HCT116 (cell line): ENCODE results near the gene RASSF3. TPM values are rescaled to one million over a fixed set of nuclear protein-coding genes. Genes with fewer than 3 reads are reported as not detected.
A peak's percentile ranks its signal among the peaks of the same experiment; 100 is the strongest.

Source experiments
- ATAC-seq: fragments of 200-7000 bp; cut with Tn5 transposase; 2 replicates; pipeline ENCODE4 v1.9.1; 2020; ENCODE audit warnings: mild to moderate bottlenecking, moderate library complexity
- BruUV-seq: library from RNA; stranded (reverse); fragments of 400-500 nt; replicated peaks from 2 replicates; lab custom pipeline; 2021; lab: Mats Ljungman, UMichigan
- CTCF ChIA-PET: fragments of 300-600 bp; sonication (Branson Sonifier 250); formaldehyde crosslinking; loops from one replicate; lab custom pipeline; 2021; ENCODE audit warnings: antibody characterized with exemption; lab: Charles Lee
- POLR2A ChIA-PET: fragments of 300-600, 350-600 bp; sonication (Branson Sonifier 250); formaldehyde crosslinking; loops from one replicate; lab custom pipeline; 2021; ENCODE audit warnings: antibody characterized with exemption; lab: Charles Lee
- RAD21 ChIA-PET, 2 experiments: fragments of 300-600 bp; sonication (Branson Sonifier 250); formaldehyde crosslinking; loops; one replicate each; lab custom pipeline; 2023; ENCODE audit warnings: low total read pairs in 2 of 2; ENCODE audit not compliant: uncharacterized antibody in 2 of 2, unreplicated experiment in 2 of 2, low non-redundant PET in 1 of 2; lab: Charles Lee
- DNase-seq: peaks from one replicate; pipeline ENCODE4 v3.0.0-alpha.2; 2010; ENCODE audit warnings: low read depth, low spot score
- H2AFZ ChIP-seq: fragments of 200-600 bp; shearing (Covaris generic), sonication (generic); 2 replicates; pipeline ENCODE4 v1.6.1; 2017; ENCODE audit warnings: low read depth, mixed run types, mixed read lengths, antibody characterized with exemption, low read length; ENCODE audit not compliant: poor library complexity, severe bottlenecking
- H3K27ac ChIP-seq: 2 replicates; pipeline ENCODE4 v1.5.1; 2012; ENCODE audit warnings: low read depth, low read length
- H3K27me3 ChIP-seq: fragments of 200-600 bp; sonication (generic); 2 replicates; pipeline ENCODE4 v1.6.1; 2016; ENCODE audit warnings: mixed run types, low read length, mixed read lengths; ENCODE audit not compliant: insufficient read depth
- H3K36me3 ChIP-seq, 2 experiments: fragments of 200-500 bp in 1 of 2; fragments of 200-600 bp in 1 of 2; sonication (Bioruptor generic) in 1 of 2; sonication (generic) in 1 of 2; 2 replicates each; pipeline versions ENCODE4 v1.5.1 to v1.6.1; 2014 to 2016; ENCODE audit warnings: low read length in 2 of 2, inconsistent platforms in 1 of 2, mixed read lengths in 1 of 2, mixed run types in 1 of 2; ENCODE audit not compliant: insufficient read depth in 2 of 2, control insufficient read depth in 1 of 2
- H3K4me1 ChIP-seq, 2 experiments: fragments of 200-600 bp in 1 of 2; sonication (generic) in 1 of 2; 2 replicates each; pipeline versions ENCODE4 v1.5.1 to v1.6.1; 2012 to 2017; ENCODE audit warnings: low read length in 2 of 2, inconsistent platforms in 1 of 2, mild to moderate bottlenecking in 1 of 2, mixed read lengths in 1 of 2, mixed run types in 1 of 2, moderate library complexity in 1 of 2; ENCODE audit not compliant: insufficient read depth in 2 of 2, control insufficient read depth in 1 of 2
- H3K4me2 ChIP-seq: fragments of 200-600 bp; sonication (generic); 2 replicates; pipeline ENCODE4 v1.6.1; 2017; ENCODE audit warnings: mixed run types, low read length, mixed read lengths
- H3K4me3 ChIP-seq, 2 experiments: fragments of 200-600 bp in 1 of 2; sonication (generic) in 1 of 2; replicated peaks in 1 of 2; 2 replicates each; pipeline ENCODE4 v1.5.1; 2011 to 2016; ENCODE audit warnings: low read length in 2 of 2, control low read depth in 1 of 2, low read depth in 1 of 2, mild to moderate bottlenecking in 1 of 2, mixed read lengths in 1 of 2, mixed run types in 1 of 2
- H3K79me2 ChIP-seq: fragments of 200-600 bp; sonication (generic); 2 replicates; pipeline ENCODE4 v1.6.1; 2017; ENCODE audit warnings: mild to moderate bottlenecking, mixed run types, low read length, moderate library complexity, mixed read lengths; ENCODE audit not compliant: insufficient read depth
- H3K9ac ChIP-seq: fragments of 200-600 bp; sonication (generic); 2 replicates; pipeline ENCODE4 v1.6.1; 2016; ENCODE audit warnings: low read length, mixed read lengths
- H3K9me2 ChIP-seq: fragments of 200-600 bp; sonication (generic), shearing (Covaris generic); 2 replicates; pipeline ENCODE4 v1.6.1; 2017; ENCODE audit warnings: mixed run types, mild to moderate bottlenecking, moderate library complexity; ENCODE audit not compliant: insufficient read depth
- H3K9me3 ChIP-seq, 2 experiments: fragments of 200-500 bp in 1 of 2; fragments of 200-600 bp in 1 of 2; sonication (Bioruptor generic) in 1 of 2; sonication (generic) in 1 of 2; 2 replicates each; pipeline ENCODE4 v1.6.1; 2014 to 2017; ENCODE audit warnings: low read length in 2 of 2, mixed read lengths in 2 of 2, inconsistent platforms in 1 of 2, low read depth in 1 of 2, mild to moderate bottlenecking in 1 of 2, mixed run types in 1 of 2, moderate library complexity in 1 of 2; ENCODE audit not compliant: control insufficient read depth in 1 of 2, insufficient read depth in 1 of 2
- H4K20me1 ChIP-seq: fragments of 200-600 bp; sonication (generic), shearing (Covaris generic); 2 replicates; pipeline ENCODE4 v1.6.1; 2017; ENCODE audit warnings: mixed run types, mild to moderate bottlenecking, moderate library complexity; ENCODE audit not compliant: insufficient read depth
- EGR1 ChIP-seq: IDR thresholded peaks from 2 replicates; pipeline ENCODE4 v1.6.1; 2012; ENCODE audit warnings: low read depth
- POLR2AphosphoS5 ChIP-seq: IDR thresholded peaks from 2 replicates; pipeline ENCODE4 v1.6.1; 2011; ENCODE audit warnings: mild to moderate bottlenecking, low read depth, low read length, moderate library complexity
- ZFX ChIP-seq: fragments of 450-650 bp; IDR thresholded peaks from 2 replicates; pipeline ENCODE4 v1.6.1; 2017
- ZNF274 ChIP-seq: fragments of 200-500 bp; sonication (Bioruptor generic); IDR thresholded peaks from 2 replicates; pipeline ENCODE4 v1.6.1; 2014; ENCODE audit warnings: mild to moderate bottlenecking, low read depth, low read length, inconsistent platforms
- intact Hi-C: fragments of 100-400 bp; cut with micrococcal nuclease; formaldehyde crosslinking; loops from 2 replicates; pipeline ENCODE4 v1.10.0; 2022
- total RNA-seq: library from RNA; stranded (reverse); gene quantifications from one replicate; pipeline ENCODE4 v1.2.1, GENCODE V29; 2021; ENCODE audit not compliant: unreplicated experiment
- TF ChIP-seq, protein P1 (sequence below): IDR thresholded peaks from 2 replicates; pipeline ENCODE4 v1.6.1; 2011; ENCODE audit warnings: mild to moderate bottlenecking, low read length, moderate library complexity; ENCODE audit not compliant: insufficient replicate concordance; ENCODE audit errors: extremely low read depth
- TF ChIP-seq, protein P2 (sequence below): IDR thresholded peaks from 2 replicates; pipeline ENCODE4 v1.6.1; 2012

Gene RASSF3
- total RNA-seq, 1 experiment from 2014 or later, result 67.1 TPM

DNA sequence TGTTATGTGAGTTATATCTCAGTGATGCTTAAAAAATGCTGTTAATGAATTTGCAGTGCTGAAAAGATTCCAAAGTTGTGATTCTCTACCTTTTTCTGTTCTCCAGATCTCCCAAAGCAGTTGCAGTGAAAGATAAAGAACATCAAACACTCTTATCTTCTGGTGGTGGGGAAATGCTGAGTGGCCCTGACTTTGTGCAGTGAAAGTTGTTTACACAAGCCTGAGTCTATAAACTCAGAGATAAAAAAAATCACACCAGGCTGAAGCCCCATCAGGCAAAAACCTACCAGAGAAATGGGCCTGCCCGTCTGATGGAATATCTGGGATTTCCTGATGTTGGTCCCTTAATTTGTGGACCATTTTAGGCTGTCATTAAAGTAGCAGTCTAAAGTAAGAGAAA, 46.1 kb downstream of the RASSF3 start:
- POLR2A ChIA-PET, result no interaction called here
- H3K36me3 ChIP-seq, result no peaks in the 10 kb centered on the region
- RAD21 ChIA-PET, result no interaction called here
- no peak for ATAC-seq
- TSS peak; percentile 23 for BruUV-seq
- no peaks in the 10 kb centered on the region for H3K9me3 ChIP-seq
- no peak overlapping the region for H3K4me3 ChIP-seq
- CTCF ChIA-PET, result no interaction called here
- H3K9ac ChIP-seq, result no peak overlapping the region
- H2AFZ ChIP-seq, result no peak overlapping the region
- no peak overlapping the region for H3K27ac ChIP-seq
- TF ChIP-seq POLR2AphosphoS5, result no peak
- H3K27me3 ChIP-seq, result no peaks in the 10 kb centered on the region
- DNase-seq, result no peak
- H3K4me1 ChIP-seq, result peaks cover 23 to 34% of the 10 kb centered on the region in 2 experiments
- no peak overlapping the region for H3K4me2 ChIP-seq
- intact Hi-C loops, result no loop called here
- H3K9me2 ChIP-seq, result no peaks in the 10 kb centered on the region
- peaks cover 76% of the 10 kb centered on the region for H3K79me2 ChIP-seq
- no peaks in the 10 kb centered on the region for H4K20me1 ChIP-seq

DNA sequence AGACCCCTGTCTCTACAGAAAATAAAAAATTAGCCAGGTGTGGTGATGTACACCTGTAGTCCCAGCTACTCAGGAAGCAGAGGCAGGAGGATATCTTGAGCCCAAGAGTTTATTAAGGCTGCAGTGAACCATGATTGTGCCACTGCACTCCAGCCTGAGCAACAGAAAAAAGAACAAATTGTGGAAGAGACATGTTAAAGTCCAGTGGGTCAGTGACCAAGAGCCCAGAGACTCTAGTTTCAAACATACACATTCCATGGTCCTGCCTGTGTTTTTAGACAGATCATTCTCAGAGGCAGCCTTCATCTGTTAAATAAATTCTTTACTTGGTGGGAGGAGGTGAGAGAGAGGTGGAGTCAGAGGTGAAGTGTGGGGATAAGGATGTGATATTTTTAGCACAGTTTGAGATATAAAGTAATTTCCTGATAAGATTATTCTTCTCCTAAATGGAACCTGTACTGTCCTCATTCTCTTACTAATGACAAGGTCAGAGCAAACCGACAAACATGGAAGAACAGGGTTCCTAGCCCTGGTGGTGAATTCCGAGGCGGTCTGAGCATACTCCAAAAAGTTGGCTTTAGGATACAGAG, 48.7 kb downstream of the RASSF3 start:
- Histone ChIP-seq H3K9me3 (no peaks in the 10 kb centered on the region), H3K27me3 (no peaks in the 10 kb centered on the region), H3K9me2 (no peaks in the 10 kb centered on the region), H4K20me1 (no peaks in the 10 kb centered on the region), H3K27ac (no peak overlapping the region), H3K4me3 (no peak overlapping the region), H3K9ac (no peak overlapping the region), H3K4me1 (peaks cover 5 to 30% of the 10 kb centered on the region in 2 experiments; a peak in 2 of 4 replicates), H3K36me3 (no peaks in the 10 kb centered on the region), H2AFZ (no peak overlapping the region), H3K4me2 (no peak overlapping the region), H3K79me2 (peaks cover 64% of the 10 kb centered on the region)
- POLR2A ChIA-PET, result no interaction called here
- DNase-seq (no peak), ATAC-seq (no peak)
- CTCF ChIA-PET, result no interaction called here
- TF ChIP-seq EGR1, result no peak
- TF ChIP-seq ZNF274, result no peak
- TF ChIP-seq, protein P1, sequence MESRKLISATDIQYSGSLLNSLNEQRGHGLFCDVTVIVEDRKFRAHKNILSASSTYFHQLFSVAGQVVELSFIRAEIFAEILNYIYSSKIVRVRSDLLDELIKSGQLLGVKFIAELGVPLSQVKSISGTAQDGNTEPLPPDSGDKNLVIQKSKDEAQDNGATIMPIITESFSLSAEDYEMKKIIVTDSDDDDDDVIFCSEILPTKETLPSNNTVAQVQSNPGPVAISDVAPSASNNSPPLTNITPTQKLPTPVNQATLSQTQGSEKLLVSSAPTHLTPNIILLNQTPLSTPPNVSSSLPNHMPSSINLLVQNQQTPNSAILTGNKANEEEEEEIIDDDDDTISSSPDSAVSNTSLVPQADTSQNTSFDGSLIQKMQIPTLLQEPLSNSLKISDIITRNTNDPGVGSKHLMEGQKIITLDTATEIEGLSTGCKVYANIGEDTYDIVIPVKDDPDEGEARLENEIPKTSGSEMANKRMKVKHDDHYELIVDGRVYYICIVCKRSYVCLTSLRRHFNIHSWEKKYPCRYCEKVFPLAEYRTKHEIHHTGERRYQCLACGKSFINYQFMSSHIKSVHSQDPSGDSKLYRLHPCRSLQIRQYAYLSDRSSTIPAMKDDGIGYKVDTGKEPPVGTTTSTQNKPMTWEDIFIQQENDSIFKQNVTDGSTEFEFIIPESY, result no peak
- TF ChIP-seq, protein P2, sequence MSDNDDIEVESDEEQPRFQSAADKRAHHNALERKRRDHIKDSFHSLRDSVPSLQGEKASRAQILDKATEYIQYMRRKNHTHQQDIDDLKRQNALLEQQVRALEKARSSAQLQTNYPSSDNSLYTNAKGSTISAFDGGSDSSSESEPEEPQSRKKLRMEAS, result no peak
- no peak for TF ChIP-seq ZFX
- intact Hi-C loops, result no loop called here
- no TSS peak for BruUV-seq
- RAD21 ChIA-PET, result no interaction called here
